GM13977 (cell line): Measurements from ENCODE around the gene FTMT.

Experiments used
- DNase-seq: peaks from one replicate; pipeline ENCODE4 v3.0.0; 2012; ENCODE audit warnings: low spot score
- CTCF ChIP-seq: IDR thresholded peaks from 2 replicates; pipeline ENCODE4 v1.5.1; 2012; ENCODE audit warnings: mild to moderate bottlenecking, control low read depth; ENCODE audit not compliant: insufficient read depth; ENCODE audit errors: extremely low read depth, missing control alignments
- in situ Hi-C: fragments of 300-500 bp; cut with MboI; formaldehyde crosslinking; loops from one replicate; pipeline ENCODE4 v1.12.0; 2022; ENCODE audit warnings: low sequenced_read_pairs, low pct_unique_long_range_greater_than_20kb, mixed read lengths, inconsistent platforms; ENCODE audit not compliant: unreplicated experiment

FTMT gene

DNA sequence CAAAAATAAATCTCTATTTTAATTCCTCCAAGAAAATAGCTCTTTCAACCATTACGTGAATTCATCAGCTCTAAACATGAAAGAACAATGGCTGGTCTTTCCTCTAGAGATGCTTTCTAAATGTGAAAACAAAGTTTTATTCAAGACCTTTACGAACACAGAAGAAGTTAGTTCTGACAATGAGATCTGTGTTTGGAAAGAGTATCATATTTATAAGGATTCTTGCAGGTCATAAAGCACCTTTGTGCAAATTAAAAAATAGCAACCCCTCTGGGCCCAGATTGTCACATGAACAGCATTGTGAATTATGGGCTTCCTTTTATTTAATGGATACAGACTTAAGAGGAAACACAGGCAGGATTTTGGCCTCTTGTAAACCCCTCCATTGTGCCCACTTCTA is 17.7 kb upstream of the FTMT start:
- DNase-seq, result no peak
- in situ Hi-C loops, result no loop called here
- TF ChIP-seq CTCF, result no peak

- in situ Hi-C loops, result no loop called here
- DNase-seq, result no peak
- TF ChIP-seq CTCF, result no peak
These were observed 9.8 kb upstream of the FTMT start for GRCh38 chr5:121841892-121842291.

- TF ChIP-seq CTCF, result no peak
- in situ Hi-C loops, result no loop called here
- DNase-seq, result no peak
These were observed 1.4 kb upstream of the FTMT start for GRCh38 chr5:121850272-121850671.

DNA sequence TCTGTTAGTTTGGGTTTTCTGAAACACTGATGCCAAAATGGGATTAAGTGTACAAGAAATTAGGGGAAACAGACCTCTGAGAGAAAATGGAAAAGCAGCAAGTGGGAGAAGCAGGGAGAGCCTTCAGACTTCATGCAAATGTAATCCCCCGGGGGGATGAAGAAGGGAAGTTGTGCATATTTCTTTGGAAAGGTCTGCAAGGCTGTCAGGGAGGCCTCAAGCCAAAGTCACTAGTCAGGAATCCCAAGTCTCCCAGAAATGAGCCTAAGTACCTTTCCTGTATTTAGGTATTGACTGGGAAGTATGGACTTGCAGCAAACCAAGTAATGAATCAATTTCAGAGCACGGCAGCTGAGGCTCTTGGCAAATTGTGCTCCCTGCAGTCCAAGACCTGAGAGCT is 2.2 kb downstream of the FTMT start:
- no peak for TF ChIP-seq CTCF
- in situ Hi-C loops, result no loop called here
- no peak for DNase-seq

GRCh38 chr5:121862801-121863200 is 11.1 kb downstream of the FTMT start:
- no peak for DNase-seq
- in situ Hi-C loops, result no loop called here
- no peak for TF ChIP-seq CTCF

GRCh38 chr5:121863753-121864285 is 12.1 kb downstream of the FTMT start:
- in situ Hi-C loops, result no loop called here
- no peak for DNase-seq

More at GRCh38 chr5:121863753-121864285, 12.1 kb downstream of the FTMT start:
- TF ChIP-seq CTCF, result no peak
